ENCODE data around the gene RNF26.

RNF26 gene

DNA sequence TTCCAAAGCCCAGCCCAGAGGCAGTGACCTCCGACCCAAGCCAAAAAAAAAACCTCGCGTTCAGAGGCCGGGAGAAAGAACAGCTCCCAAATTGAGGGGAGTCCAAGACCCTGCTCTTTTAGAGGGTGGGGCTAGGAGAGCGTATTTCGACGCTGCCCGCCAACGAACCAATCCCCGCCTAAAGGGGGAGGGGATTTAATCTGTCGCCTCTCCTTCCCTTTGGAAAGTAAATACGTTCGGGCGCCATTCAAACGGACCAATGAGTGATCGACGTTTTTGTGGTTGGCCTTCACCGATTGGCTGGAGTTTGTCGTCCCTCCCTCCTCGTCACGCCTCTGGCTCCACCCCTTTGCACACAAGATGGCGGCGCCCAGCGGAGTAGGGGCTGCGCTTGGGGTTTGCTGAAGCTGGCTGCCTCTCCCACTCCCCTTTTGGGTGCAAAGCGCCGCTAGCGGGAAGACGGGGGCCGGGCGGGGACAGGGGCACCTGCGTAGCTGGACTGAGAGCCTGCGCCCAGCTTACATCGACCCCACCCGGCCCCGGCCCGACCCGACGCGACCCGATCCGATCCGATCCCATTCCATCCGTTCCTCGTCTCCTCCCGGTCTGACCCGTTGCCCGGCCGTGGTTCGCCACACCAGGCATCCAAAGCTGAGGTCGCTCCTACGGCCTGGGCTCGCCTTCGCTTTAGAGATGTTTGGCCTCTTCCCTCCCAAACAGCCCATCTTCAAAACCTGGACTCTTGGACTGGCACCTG lies at the start of gene RNF26:
Gene RNF26 (plus strand): TSS at position 354 of the 757 bp plus-strand sequence. CDS start 596 bp downstream, outside the sequence.
- FAIRE-seq, result peak; percentile 96

DNA sequence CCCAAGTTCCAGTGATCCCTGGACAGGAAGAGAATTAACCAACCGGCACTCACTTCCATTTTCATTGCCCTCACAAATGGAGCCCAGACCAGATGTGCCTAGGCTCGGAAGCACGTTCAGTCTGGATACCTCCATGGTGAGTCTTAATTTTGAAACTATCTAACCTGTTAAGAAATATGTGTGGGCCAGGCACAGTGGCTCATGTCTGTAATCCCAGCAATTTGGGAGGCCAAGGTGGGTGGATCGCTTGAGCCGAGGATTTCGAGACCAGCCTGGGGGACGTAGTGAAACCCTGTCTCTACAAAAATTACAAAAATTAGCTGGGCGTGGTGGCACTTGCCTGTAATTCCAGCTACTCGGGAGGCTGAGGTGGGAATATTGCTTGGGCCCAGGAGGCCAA lies 48.9 kb upstream of the RNF26 start:
- FAIRE-seq, result no peak

DNA sequence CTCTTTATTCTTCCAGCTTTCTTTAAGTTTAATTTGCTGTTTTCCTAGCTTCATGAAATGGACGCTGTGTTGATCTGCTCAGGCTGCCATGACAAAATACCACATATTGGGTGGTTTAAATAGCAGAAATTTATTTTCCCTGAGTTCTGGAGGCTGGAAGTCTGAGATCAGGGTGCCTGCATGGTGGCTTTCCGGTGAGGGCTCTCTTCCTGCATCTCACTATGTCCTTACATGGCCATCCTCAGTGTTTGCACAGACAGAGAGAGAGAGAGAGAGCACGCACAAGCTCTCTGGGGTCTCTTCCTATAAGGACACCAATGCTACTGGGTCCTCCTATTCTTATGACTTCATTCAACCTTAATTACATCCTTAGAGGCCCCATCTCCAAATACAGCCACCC lies 46.1 kb upstream of the RNF26 start:
- no peak for FAIRE-seq

DNA sequence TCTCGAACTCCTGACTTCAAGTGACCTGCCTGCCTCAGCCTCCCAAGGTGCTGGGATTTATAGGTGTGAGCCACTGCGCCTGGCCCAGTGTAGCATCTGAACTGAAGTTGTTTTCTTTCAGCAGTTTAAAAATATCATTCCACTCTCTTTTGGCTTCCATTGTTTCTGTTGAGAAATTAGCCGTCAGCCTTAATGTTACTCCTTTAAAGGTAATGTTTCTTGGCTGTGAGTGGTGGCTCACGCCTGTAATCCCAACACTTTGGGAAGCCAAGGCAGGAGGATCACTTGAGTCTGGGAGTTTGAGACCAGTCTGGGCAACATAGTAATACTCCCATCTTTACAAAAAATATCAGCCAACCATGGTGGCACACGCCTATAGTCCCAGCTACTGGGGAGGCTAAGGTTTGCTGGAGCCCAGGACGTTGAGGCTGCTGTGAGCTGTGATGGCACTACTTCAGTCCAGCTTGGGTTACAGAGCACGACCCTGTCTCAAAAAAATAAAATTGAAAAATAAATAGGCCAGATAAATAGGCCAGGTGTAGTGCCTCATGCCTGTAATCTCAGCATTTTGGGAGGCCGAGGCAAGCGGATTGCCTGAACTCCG lies 43.3 kb upstream of the RNF26 start:
- no peak for FAIRE-seq

DNA sequence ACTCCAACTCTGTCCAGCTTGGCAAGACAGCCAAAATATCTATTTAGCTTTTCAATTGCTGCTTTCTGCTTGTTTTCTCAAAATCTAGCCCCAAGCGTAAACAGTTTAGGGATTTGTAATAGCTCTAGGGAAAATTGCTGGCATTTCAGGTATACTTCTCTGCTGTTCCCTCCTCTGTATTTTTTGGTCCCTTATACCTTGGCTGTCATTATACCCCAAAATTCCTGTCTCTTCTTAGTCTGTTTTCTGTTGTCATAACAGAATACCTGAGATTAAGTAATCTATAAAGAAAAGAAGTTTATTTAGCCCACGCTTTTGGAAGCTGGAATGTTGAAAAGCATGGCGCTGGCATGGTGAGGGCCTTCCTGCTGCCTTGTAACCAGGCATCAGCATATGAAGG lies 40.9 kb upstream of the RNF26 start:
- FAIRE-seq, result no peak

DNA sequence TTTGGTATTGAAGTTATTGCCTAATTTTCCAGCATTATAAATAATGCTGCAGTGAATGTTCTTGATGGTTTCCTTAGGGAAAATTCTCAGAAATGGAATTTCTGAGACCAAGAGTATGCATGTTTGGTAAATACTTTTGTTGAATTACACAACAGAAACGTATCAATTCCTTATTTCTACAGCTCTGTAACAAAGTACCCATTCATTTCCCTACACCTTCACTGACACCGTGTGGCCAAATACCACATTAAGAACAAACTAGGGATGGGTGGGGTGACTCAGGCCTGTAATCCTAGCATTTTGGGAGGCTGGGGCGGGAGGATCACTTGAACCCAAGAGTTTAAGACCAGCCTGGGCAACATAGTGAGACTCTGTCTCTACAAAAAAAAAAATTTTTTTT lies 39.1 kb upstream of the RNF26 start:
- FAIRE-seq, result no peak

DNA sequence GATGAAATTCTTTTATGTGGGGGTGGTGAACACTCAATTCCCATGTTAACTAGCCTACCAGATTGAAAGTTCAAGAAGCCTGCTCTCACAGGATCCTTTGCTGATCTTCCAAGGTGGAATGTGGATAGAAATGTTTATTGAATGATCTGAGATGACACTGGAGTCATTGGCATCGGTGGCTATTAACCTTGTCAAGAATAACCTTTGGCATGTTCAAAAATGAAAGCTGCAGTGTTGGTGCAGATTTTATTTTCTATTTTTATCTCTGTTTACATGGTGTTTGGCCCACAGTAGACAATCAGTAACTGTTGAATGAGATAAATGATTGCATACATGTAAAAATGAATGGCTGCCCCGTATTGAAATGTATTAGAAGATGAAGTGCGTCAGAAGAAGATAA lies 36.4 kb upstream of the RNF26 start:
- FAIRE-seq, result no peak

DNA sequence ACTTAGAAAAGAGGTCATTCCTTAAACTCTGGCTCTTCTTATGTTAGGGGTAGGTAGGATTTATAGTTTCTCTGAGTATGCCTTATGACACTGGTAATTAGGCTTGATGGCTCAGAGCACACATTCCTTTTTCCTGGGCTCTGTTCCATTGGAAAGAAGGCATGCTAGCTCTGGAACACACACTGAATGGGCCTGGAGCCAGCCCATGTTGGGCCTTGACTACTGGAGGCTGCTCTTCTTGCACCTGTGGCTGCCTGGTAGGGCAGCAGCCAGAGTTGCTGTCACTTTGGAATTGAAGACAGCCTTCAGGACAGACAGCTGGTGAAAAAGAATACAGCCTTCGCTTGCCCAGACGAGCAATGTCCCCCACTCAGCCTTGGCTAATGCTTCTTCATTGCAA lies 35.6 kb upstream of the RNF26 start:
- no peak for FAIRE-seq

DNA sequence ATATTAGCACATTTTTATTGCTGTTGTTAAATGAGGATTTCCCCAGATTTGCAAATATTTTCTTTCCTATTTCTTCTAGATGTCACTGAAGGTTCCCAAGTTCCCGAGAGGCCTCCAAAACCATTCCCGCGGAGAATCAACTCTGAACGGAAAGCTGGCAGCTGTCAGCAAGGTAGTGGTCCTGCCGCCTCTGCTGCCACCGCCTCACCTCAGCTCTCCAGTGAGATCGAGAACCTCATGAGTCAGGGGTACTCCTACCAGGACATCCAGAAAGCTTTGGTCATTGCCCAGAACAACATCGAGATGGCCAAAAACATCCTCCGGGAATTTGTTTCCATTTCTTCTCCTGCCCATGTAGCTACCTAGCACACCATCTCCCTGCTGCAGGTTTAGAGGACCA lies 34.9 kb upstream of the RNF26 start:
- no peak for FAIRE-seq

DNA sequence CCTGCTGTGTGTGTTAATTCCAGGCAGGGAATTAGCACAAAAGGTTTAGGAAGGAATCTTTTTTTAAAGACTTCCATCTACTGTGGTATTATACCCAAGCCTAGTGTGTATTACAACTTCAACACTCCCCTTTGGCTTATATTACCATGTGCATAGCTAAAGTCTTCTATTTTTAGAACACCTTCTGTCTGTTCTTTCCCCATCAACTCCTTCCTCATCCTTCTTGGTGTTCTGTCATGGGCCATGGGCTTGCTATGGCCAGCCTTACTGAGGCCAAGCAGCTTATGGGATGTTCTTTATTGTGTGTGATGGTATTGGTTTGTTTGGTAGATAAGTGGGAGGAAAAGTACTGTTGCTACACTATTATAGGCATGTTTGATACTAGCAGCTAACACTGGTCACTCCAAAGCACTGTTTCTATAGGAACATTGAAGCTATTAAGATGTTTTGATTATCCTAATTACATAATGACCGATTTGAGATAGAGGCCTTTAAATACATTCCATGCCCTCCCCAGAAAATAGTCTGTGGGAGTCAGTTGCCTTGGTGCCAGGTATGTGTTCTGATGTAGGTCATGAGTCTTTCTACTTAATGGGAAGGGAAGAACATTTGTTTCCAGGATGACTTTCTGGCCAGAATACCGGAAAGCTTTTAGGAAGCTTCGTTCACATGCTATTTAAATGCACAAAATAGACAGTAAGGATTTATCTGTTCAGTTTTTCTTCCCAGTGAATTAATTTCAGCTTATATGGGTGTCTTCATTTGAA lies 33.9 kb upstream of the RNF26 start:
- no peak for FAIRE-seq

DNA sequence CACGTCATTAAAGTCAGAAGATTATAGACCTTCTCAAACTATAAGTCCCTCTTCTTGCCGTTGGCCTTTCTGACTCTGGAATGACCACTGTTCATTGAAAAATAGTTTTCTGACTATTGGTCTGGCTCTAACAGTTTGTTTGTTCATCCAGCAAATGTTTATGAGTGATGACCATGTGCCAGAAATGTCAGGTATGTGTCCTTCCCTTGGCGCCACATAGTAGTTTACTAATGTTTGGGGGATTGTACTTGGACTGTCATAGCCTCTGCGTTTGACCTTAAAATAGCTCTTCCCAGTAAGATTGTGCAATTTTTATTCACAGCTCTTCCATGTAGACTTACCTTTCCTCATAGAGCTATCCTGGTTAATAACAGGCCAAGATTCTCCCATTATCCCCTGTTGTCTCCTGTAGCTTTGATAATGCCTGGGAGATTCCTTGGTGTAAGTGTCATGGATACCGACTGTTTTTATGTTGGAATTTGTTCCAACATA lies 31.1 kb upstream of the RNF26 start:
- FAIRE-seq, result no peak

DNA sequence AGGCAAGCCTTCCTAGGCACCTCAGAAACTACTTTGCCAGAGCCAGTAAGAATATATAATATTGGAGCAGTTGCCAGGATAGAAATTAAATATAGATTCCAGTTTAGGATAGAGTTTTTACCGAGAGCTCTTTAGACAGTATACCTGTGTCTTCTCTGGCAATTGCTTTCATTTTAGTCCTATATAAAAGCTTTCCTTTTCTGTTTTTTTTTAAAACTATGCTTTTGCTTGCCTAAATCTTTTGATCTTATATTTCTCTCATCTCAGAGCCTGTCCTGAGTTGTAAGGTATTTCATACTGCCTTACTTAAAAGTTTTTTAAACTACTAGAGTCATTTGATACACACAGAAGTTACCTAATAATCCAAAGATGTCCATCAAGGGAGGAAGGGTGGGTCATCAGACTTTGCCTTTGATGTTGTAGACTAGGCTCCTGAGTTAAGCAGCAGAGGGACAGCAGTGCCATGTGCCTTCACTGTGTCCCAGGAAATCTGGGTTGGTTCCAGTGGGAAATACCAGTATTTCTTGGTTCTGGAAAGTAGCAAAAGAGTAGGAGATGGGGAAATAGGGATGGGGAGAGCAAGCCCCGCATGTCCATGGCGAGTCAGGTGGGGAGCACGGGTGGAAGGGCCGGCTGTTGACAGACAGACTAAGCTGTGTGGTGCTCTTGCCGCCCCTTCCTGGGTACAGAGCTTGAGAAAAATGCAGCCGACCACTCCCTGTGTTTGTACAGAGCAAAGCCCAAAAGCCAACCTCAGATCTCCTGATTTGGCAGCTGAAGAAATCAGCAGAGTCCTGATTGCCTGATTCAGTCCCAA lies 28.6 kb upstream of the RNF26 start:
- FAIRE-seq, result no peak

DNA sequence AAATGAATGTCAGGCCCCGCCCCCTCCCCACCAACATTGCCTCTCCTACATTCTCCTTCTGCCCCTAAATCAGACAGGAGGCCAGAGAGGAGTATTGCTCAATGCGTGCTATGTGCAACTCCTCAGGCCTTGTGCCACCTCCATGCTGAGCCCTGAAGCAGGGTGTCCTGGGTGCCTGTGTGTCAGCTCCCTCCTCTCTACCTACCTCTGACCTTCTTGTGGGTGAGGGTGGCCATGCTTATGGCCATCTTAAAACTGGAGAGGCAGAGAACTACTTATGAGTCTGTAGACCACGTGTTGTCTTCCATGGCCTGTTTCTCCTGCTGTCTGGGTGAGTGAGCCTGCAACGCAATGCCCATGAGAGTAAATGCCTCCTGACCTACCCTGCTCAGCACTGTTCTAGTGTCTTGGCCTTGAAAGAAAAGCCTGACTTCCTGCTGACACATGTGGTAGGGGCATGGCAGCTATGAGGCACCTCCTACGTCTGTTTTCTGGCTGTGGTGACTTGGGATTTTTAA lies 27.9 kb upstream of the RNF26 start:
- no peak for FAIRE-seq

DNA sequence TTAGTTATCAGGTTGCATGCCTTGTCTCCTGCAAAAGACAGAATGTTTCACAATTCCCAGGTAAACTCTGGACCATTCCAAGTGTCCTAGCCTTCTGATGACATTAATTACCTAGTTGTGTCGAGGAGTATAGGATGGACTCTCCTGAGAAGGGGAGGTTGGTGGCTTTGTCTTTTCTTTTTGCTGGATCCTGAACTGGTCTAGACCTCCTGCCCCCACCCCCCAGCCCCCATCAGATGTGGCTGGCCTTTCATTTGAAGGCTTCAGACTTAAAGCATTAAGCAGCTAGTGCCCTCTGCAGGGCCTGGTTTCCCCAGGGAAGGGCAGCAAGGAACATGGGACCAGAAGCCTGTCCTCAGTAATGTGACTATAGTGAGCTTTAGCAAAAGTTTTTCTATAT lies 27.1 kb upstream of the RNF26 start:
- no peak for FAIRE-seq

DNA sequence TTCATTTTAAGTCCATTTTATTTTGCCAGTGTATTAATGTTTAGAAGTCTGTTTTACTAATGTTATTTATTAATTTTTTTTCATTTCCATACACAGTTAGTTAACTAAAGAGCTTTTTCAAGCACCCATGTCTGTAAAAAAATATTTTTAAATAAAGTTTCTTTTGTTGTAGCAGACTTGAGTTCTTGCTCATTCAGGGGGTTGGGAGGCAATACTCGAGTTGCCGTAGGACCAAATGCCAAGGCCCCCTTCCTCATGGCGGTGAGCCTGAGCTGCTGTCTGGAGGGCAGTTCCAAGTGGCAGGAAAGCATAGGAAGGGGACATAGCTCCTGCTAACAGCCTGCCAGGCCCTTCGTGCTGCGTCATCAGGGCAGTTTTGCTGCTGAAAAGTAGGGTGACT lies 26.4 kb upstream of the RNF26 start:
- FAIRE-seq, result no peak

DNA sequence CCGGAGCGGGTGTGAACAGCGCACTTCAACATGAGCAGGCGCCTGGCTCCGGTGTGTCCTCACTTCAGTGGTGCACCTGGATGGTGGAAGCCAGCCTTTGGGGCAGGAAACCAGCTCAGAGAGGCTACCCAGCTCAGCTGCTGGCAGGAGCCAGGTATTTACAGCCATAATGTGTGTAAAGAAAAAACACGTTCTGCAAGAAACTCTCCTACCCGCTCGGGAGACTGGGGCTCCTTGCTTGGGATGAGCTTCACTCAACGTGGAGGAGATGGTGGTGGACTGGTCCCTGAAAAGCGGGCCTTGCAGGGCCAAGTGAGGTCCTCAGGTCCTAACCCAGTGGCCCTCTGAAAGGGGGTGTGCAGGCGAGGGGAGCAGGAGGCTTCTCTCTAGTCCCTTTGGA lies 24.9 kb upstream of the RNF26 start:
- FAIRE-seq, result no peak

DNA sequence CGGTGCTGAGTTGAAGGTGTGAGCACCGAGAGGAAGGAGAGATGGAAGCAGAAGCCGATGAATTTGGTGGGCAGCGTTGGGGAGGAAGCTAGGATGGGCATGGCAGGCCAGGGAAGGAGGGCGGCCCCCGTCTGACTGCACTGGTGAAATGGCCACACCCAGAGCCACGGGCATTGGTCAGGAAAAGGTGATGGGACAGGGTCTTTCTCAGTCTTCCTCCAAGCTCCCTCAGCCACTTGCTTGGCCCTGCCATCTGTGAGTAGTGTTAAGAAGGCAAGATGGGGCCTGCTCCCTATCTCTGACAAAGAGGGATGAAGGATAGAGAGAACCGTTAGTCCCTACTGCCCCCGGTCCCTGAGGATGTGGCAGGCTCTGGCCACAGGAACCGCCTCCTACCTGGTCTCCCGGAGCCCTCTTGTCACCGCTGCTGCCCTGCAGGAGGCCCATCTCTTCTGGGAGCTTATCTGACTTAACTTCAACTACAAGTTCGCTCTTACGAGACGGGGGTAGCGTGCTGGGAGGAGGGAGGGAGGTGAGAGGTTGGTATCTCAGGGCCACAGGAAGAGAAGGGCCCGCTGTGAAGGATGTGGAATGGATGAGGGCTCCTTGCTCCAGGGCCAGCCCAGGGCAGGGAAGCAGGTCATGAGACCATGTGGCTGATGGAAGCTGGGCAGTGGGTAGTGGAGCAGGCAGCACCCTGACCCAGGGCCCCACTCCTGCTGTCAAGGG lies 24.2 kb upstream of the RNF26 start:
- no peak for FAIRE-seq

DNA sequence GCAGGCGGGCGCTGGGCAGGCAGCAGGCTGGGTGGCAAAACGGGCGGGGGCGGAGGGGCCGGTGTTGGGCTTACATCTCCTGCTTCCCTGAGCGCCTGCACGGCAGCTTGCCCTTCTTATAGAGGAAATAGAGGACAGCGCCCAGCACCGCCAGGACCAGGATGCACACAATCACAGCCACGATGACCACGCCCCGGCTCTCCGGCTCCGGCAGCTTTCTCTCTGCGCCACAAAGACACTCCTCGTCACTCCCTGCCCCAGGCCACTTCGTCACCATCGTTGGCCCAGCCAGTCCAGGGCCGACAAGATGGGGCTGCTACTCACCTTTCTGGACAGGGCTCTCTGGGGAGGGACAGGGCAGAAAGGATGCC lies 23.7 kb upstream of the RNF26 start:
- no peak for FAIRE-seq

DNA sequence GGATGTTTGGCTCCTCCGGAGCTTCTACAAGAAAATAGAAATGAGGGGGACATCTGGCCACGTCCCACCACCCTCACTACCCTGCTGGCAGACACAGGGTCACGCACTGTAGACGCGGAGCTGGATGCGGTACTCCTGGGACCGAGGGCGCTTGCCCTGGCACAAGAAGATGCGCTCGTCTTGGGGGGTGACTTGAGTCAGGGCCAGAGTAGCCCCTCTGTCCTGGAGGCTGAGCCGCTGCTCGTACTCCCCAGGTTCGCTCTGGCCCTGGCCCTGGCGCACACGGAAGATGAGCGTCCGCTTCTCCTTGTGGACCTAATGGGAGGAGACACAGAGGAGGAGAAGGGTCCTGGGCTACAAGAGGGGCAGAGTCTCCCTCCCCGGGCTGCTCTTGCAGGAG lies 19.6 kb upstream of the RNF26 start:
- no peak for FAIRE-seq

DNA sequence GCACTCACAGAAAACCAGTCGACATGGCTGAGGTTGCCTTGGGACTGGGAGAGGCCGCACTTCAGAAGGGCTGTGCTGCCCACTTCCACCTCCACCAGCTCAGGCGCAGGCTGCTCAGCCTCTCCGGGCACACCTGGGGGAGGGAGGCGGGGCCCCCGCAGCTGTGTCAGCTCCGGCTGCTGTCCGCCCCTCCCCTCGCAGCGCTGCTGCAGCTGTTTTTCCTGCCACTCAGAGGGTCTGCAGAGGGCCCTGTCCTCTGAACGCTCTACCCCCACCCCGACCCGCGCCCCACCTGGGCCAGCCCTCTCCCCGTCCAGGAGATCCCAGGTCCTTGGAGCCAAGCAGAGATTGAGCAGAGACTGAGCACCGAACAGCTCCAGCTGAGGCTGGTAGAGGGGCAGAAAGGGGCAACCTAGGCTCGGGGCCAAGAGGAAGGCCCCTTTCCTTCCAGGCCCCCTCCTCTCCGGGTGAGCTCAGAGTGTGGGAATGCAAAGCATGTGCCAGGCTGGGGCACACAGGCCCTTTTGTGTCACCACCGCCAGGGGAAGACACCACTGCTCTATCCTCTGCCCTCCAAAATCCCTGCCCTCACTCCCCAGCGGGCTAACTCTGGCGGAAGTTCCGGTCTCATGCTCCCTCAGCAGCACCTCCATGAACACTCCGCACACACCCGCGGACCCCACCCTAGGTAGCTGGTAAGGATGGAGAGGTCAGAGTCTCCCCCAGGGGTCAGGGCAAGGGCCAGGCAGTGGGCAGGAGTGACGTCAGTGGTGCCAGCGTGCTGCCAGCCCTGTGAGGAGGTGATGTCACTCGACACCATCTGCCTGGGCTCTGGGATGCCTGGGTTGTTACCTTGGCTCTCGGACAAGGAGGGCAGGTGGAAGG lies 19.0 kb upstream of the RNF26 start:
- FAIRE-seq, result no peak
